SK-N-SH (cell line): ENCODE results near the gene IFNA21. TPM values are rescaled to one million over a fixed set of nuclear protein-coding genes. Genes with fewer than 3 reads are reported as not detected.

Source experiments
- CTCF ChIA-PET: fragments of 300-600, 350-600 bp; formaldehyde crosslinking; extraction: SDS; loops from one replicate; lab custom pipeline; 2021; lab: Yijun Ruan, JAX
- POLR2A ChIA-PET: fragments of 350-600 bp; sonication (Branson Sonifier 250); formaldehyde crosslinking; extraction: SDS; loops from one replicate; lab custom pipeline; 2020; ENCODE audit warnings: antibody characterized with exemption, inconsistent platforms; lab: Yijun Ruan, JAX
- DNase-seq: peaks from one replicate; pipeline ENCODE4 v3.0.0; 2012
- H2AFZ ChIP-seq: fragments of 200-600 bp; sonication (generic); 2 replicates; pipeline ENCODE4 v1.8.1; 2016; ENCODE audit warnings: antibody characterized with exemption, mild to moderate bottlenecking, low read depth
- H3F3A ChIP-seq: fragments of 200-600 bp; sonication (generic); replicated peaks from 2 replicates; pipeline ENCODE3; 2016; ENCODE audit warnings: antibody characterized with exemption, mild to moderate bottlenecking; ENCODE audit not compliant: insufficient read depth
- H3K27ac ChIP-seq, 2 experiments: fragments of 200-500 bp in 1 of 2; fragments of 200-600 bp in 1 of 2; sonication (Bioruptor generic) in 1 of 2; sonication (generic), shearing (Covaris generic) in 1 of 2; 2 replicates each; pipeline versions ENCODE4 v1.5.1 to v1.6.1; 2014 to 2016; ENCODE audit warnings: low read depth in 2 of 2, inconsistent platforms in 1 of 2, low read length in 1 of 2, mild to moderate bottlenecking in 1 of 2, mixed read lengths in 1 of 2
- H3K27me3 ChIP-seq: fragments of 200-600 bp; sonication (generic), shearing (Covaris generic); 2 replicates; pipeline ENCODE4 v1.6.1; 2016; ENCODE audit warnings: mixed run types; ENCODE audit not compliant: insufficient read depth
- H3K36me3 ChIP-seq, 2 experiments: fragments of 200-500 bp in 1 of 2; fragments of 200-600 bp in 1 of 2; sonication (Bioruptor generic) in 1 of 2; sonication (generic) in 1 of 2; replicated peaks in 1 of 2; 2 replicates each; pipeline versions ENCODE3 to v1.5.1; 2014 to 2016; ENCODE audit warnings: low read length in 1 of 2, mild to moderate bottlenecking in 1 of 2; ENCODE audit not compliant: insufficient read depth in 2 of 2, control insufficient read depth in 1 of 2
- H3K4me1 ChIP-seq, 2 experiments: fragments of 200-500 bp in 1 of 2; fragments of 200-600 bp in 1 of 2; sonication (Bioruptor generic) in 1 of 2; sonication (generic), shearing (Covaris generic) in 1 of 2; 2 replicates each; pipeline versions ENCODE4 v1.5.1 to v1.6.1; 2014 to 2016; ENCODE audit warnings: low read depth in 1 of 2, low read length in 1 of 2, mixed run types in 1 of 2; ENCODE audit not compliant: insufficient read depth in 2 of 2, control insufficient read depth in 1 of 2
- H3K4me2 ChIP-seq: fragments of 200-600 bp; sonication (generic), shearing (Covaris generic); 2 replicates; pipeline ENCODE4 v1.6.1; 2017; ENCODE audit warnings: mixed run types
- H3K4me3 ChIP-seq, 2 experiments: fragments of 200-500 bp in 1 of 2; fragments of 200-600 bp in 1 of 2; sonication (Bioruptor generic) in 1 of 2; sonication (generic), shearing (Covaris generic) in 1 of 2; 2 replicates each; pipeline versions ENCODE4 v1.5.1 to v1.8.1; 2014 to 2016; ENCODE audit warnings: low read depth in 2 of 2, inconsistent platforms in 1 of 2, low read length in 1 of 2, mild to moderate bottlenecking in 1 of 2, mixed read lengths in 1 of 2, moderate library complexity in 1 of 2
- H3K79me2 ChIP-seq: fragments of 200-600 bp; sonication (generic); 2 replicates; pipeline ENCODE4 v1.8.1; 2017; ENCODE audit warnings: mild to moderate bottlenecking; ENCODE audit not compliant: insufficient read depth
- H3K9ac ChIP-seq: fragments of 200-600 bp; sonication (generic); 2 replicates; pipeline ENCODE4 v1.6.1; 2017; ENCODE audit warnings: mixed run types
- H3K9me2 ChIP-seq: fragments of 200-600 bp; sonication (generic); 2 replicates; pipeline ENCODE4 v1.6.1; 2017; ENCODE audit warnings: mixed run types
- H3K9me3 ChIP-seq: fragments of 200-600 bp; sonication (generic); 2 replicates; pipeline ENCODE4 v1.6.1; 2017; ENCODE audit warnings: mixed run types, mild to moderate bottlenecking, moderate library complexity
- H4K20me1 ChIP-seq: fragments of 200-600 bp; sonication (generic); 2 replicates; pipeline ENCODE4 v1.6.1; 2017; ENCODE audit warnings: mild to moderate bottlenecking, mixed run types; ENCODE audit not compliant: insufficient read depth
- CTCF ChIP-seq: fragments of 200-600 bp; sonication (generic); IDR thresholded peaks from 2 replicates; pipeline ENCODE4 v1.6.1; 2017; ENCODE audit warnings: antibody characterized with exemption, mild to moderate bottlenecking, moderate library complexity
- ELF1 ChIP-seq: IDR thresholded peaks from 2 replicates; pipeline ENCODE4 v1.4.0; 2012
- EP300 ChIP-seq, 2 experiments: IDR thresholded peaks; 2 replicates each; pipeline versions ENCODE4 v1.4.0 to v1.6.1; 2012; ENCODE audit warnings: borderline replicate concordance in 1 of 2, low read depth in 1 of 2, low read length in 1 of 2
- EZH2phosphoT487 ChIP-seq: fragments of 200-600 bp; sonication (generic); IDR thresholded peaks from 2 replicates; pipeline ENCODE4 v1.6.1; 2017; ENCODE audit warnings: low read depth, mixed run types, mild to moderate bottlenecking, antibody characterized with exemption, moderate library complexity, borderline replicate concordance
- FOXJ3 ChIP-seq: sonication (generic); formaldehyde crosslinking; IDR thresholded peaks from 2 replicates; pipeline ENCODE4 v1.5.1; 2020; ENCODE audit warnings: mild to moderate bottlenecking, missing genetic modification reagents
- GABPA ChIP-seq: IDR thresholded peaks from 2 replicates; pipeline ENCODE4 v1.4.0; 2012; ENCODE audit warnings: low read depth, mild to moderate bottlenecking
- MXI1 ChIP-seq: IDR thresholded peaks from 2 replicates; pipeline ENCODE4 v1.6.1; 2012; ENCODE audit warnings: mild to moderate bottlenecking, low read depth, low read length, improper control_type of control experiment
- NRF1 ChIP-seq: IDR thresholded peaks from 2 replicates; pipeline ENCODE4 v1.6.1; 2012; ENCODE audit warnings: low read depth, mild to moderate bottlenecking, low read length
- PBX3 ChIP-seq: IDR thresholded peaks from 2 replicates; pipeline ENCODE4; 2012
- POLR2AphosphoS5 ChIP-seq: IDR thresholded peaks from 2 replicates; pipeline ENCODE4 v1.6.1; 2012; ENCODE audit warnings: low read depth, low read length
- REST ChIP-seq: IDR thresholded peaks from 2 replicates; pipeline ENCODE4 v1.6.1; 2012; ENCODE audit warnings: mild to moderate bottlenecking, low read depth, low read length, moderate library complexity
- RXRA ChIP-seq: IDR thresholded peaks from 2 replicates; pipeline ENCODE4 v1.4.0; 2012; ENCODE audit warnings: low read depth, mild to moderate bottlenecking, borderline replicate concordance
- TCF12 ChIP-seq: IDR thresholded peaks from 2 replicates; pipeline ENCODE4 v1.4.0; 2012
- TEAD4 ChIP-seq: IDR thresholded peaks from 2 replicates; pipeline ENCODE4 v1.4.0; 2012; ENCODE audit warnings: mild to moderate bottlenecking, borderline replicate concordance; ENCODE audit not compliant: insufficient read depth
- USF2 ChIP-seq: fragments of 150-350 bp; IDR thresholded peaks from 2 replicates; pipeline ENCODE4 v1.6.1; 2017; ENCODE audit warnings: antibody characterized with exemption, low read length, low read depth, borderline replicate concordance
- WGBS: methylation state at CpG from one replicate; pipeline ENCODE4 v1.1.6; 2017; ENCODE audit warnings: low lambda C conversion rate; 5-methylcytosine and 5-hydroxymethylcytosine counted together
- polyA plus RNA-seq, 3 experiments: library from polyadenylated mRNA; depleted of rRNA; stranded (reverse); fragments of >200 nt; gene quantifications; 2 replicates each; pipeline ENCODE4 v1.2.3, GENCODE V29; 2012

IFNA21 gene
- polyA plus RNA-seq, 1 of the 3 experiments (the other 2 are of a cell fraction) = not detected

- Histone ChIP-seq H3F3A (no peaks in the 10 kb centered on the region), H3K79me2 (no peaks in the 10 kb centered on the region), H3K9ac (no peak overlapping the region), H2AFZ (no peak overlapping the region), H3K27ac (no peak overlapping the region), H3K4me3 (no peak overlapping the region), H4K20me1 (no peaks in the 10 kb centered on the region), H3K27me3 (no peaks in the 10 kb centered on the region), H3K4me2 (no peak overlapping the region), H3K9me3 (no peaks in the 10 kb centered on the region), H3K4me1 (no peaks in the 10 kb centered on the region)
- CTCF ChIA-PET = no interaction called here
- DNase-seq = no peak
- WGBS = 34% methylated on average over 1 of the region's 1 CpG
- no peak for TF ChIP-seq EP300 (IDR thresholded peaks at IDR 0.05; ENCODE audit: borderline replicate concordance in 1 of 2, low read depth in 1 of 2, low read length in 1 of 2)
- TF ChIP-seq MXI1 = no peak
- no peak for TF ChIP-seq REST
- TF ChIP-seq NRF1 = no peak
- no peak for TF ChIP-seq ELF1
- no peak for TF ChIP-seq USF2
- no peak for TF ChIP-seq TCF12
- TF ChIP-seq RXRA = no peak
- no peak for TF ChIP-seq EZH2phosphoT487
- TF ChIP-seq TEAD4 = no peak
- no peak for TF ChIP-seq FOXJ3 (CRISPR knock-in tag)
- no peak for TF ChIP-seq PBX3
- no peak for TF ChIP-seq POLR2AphosphoS5
- TF ChIP-seq CTCF = no peak
- no peak for TF ChIP-seq GABPA
- TF ChIP-seq, all 33 proteins: peak for 0
- POLR2A ChIA-PET = no interaction called here
- no peaks in the 10 kb centered on the region for H3K9me2 ChIP-seq
- no peaks in the 10 kb centered on the region for H3K36me3 ChIP-seq
These were observed 944 bp downstream of the IFNA21 start for GRCh38 chr9:21165516-21165915.
